ENCODE data around the gene IL17RA. TPM values are rescaled to one million over a fixed set of nuclear protein-coding genes. Genes with fewer than 3 reads are reported as not detected.

IL17RA gene
- total and polyA plus RNA-seq, 2 experiments from 2014 or later, result 8.4 to 14.6 TPM

DNA sequence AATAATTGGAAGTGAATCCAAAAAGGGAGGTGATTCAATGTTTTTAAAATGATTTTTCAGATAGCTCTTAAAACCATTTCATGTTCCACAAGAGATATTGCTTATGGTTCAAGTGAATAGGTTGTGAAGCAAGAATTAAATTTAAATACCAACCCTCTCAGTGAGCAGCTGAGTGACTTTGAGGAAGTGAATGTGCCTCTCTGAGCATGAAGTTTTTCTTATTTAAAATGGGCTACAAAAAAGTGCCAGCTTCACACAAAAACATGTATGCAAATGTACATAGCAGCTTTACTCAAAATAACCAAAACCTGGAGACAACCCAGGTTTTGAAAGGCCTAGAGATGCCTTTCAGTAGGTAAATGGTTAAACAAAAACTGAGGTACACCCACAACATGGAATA lies 41.3 kb upstream of the IL17RA start:
- Histone ChIP-seq H3K27me3 (no peaks in the 10 kb centered on the region), H3K27ac (no peak overlapping the region), H3K36me3 (replicated peaks; ENCODE audit: insufficient read depth, low read depth) (no peaks in the 10 kb centered on the region), H3K4me2 (no peak overlapping the region), H4K20me1 (ENCODE audit: insufficient read depth, poor library complexity, severe bottlenecking) (no peaks in the 10 kb centered on the region), H3K9me3 (ENCODE audit: low read depth) (no peaks in the 10 kb centered on the region), H3K4me3 (no peak overlapping the region), H3K79me2 (no peaks in the 10 kb centered on the region), H3K4me1 (ENCODE audit: insufficient read depth) (no peaks in the 10 kb centered on the region), H3K9me2 (replicated peaks; ENCODE audit: insufficient read depth) (no peaks in the 10 kb centered on the region), H2AFZ (no peak overlapping the region)
- no peak for DNase-seq (ENCODE audit: low spot score)
- TF ChIP-seq EZH2phosphoT487 (IDR thresholded peaks at IDR 0.05; ENCODE audit: low read depth, severe bottlenecking, unreplicated experiment), result no peak
- TF ChIP-seq EZH2 (IDR thresholded peaks at IDR 0.05; ENCODE audit: borderline replicate concordance), result no peak
- no peak for TF ChIP-seq CTCF (IDR thresholded peaks at IDR 0.05; ENCODE audit: poor library complexity)

DNA sequence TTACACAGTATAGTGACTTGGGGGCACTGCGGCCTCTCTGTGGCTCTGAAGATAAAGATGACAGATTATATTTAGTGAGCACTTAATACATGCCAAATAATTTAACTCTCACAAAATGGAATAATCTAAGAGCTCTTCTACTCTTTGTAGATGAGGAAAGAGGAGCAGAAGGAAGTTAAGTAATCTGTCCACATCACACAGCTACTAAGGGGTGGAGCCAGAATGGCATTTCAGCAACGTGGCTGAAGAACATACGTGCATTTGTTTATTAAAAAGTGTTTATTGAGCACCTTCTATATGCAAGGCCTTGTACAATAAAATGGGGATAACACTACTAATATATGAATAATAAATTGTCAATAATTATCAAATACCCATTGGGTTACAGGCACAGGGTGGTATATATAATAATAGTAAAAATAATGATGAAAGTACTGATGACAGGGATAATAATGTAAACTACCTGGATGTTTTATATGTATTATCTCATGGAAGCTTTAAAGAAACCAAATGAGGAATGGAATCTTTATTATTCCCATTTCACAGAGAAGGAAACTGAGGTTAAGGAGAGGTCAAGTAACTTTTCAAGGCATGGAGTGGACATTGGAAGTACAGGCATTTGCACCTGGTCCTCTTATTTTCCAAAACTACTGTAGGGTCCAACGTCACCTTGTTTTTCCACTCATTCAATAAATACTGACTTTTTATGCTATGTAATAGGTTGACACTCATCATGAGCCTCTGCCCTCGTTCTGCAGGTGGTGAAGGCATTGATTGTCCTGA lies 38.0 kb upstream of the IL17RA start:
- H3K79me2 ChIP-seq, result no peaks in the 10 kb centered on the region
- no peaks in the 10 kb centered on the region for H3K9me2 ChIP-seq (replicated peaks; ENCODE audit: insufficient read depth)
- TF ChIP-seq EZH2phosphoT487 (IDR thresholded peaks at IDR 0.05; ENCODE audit: low read depth, severe bottlenecking, unreplicated experiment), result no peak
- no peak for TF ChIP-seq CTCF (IDR thresholded peaks at IDR 0.05; ENCODE audit: poor library complexity)
- no peak for TF ChIP-seq EZH2 (IDR thresholded peaks at IDR 0.05; ENCODE audit: borderline replicate concordance)
- DNase-seq (ENCODE audit: low spot score), result no peak
- H3K27ac ChIP-seq, result no peak overlapping the region
- no peak overlapping the region for H3K4me3 ChIP-seq
- H3K4me1 ChIP-seq (ENCODE audit: insufficient read depth), result no peaks in the 10 kb centered on the region
- WGBS (ENCODE audit: low lambda C conversion rate, missing lambda C conversion rate), result 74% methylated on average over 5 of the region's 5 CpGs
- no peaks in the 10 kb centered on the region for H3K27me3 ChIP-seq
- no peaks in the 10 kb centered on the region for H3K36me3 ChIP-seq (replicated peaks; ENCODE audit: insufficient read depth, low read depth)
- no peaks in the 10 kb centered on the region for H4K20me1 ChIP-seq (ENCODE audit: insufficient read depth, poor library complexity, severe bottlenecking)
- no peak overlapping the region for H3K4me2 ChIP-seq
- no peaks in the 10 kb centered on the region for H3K9me3 ChIP-seq (ENCODE audit: low read depth)
- no peak overlapping the region for H2AFZ ChIP-seq

DNA sequence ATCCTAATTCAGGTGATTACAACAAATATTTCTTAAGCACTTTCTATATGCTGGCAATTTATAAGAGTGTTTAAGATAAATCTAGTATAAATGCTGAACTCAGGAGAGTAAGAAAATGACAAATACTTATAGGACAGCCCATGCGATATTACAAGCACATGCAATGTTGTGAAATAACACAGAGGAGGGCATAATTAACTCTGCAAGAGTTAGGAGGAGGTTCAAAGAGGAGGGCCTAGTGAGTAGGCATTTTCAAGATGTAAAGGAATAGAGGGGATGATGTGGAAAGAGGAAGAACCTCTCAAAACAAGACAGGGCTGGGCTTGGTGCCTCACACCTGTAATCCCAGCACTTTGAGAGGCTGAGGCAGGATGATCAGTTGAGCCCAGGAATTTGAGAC lies 37.1 kb upstream of the IL17RA start:
- H2AFZ ChIP-seq, result no peak overlapping the region
- H3K79me2 ChIP-seq, result no peaks in the 10 kb centered on the region
- H3K4me2 ChIP-seq, result no peak overlapping the region
- H3K4me1 ChIP-seq (ENCODE audit: insufficient read depth), result no peaks in the 10 kb centered on the region
- H3K27me3 ChIP-seq, result no peaks in the 10 kb centered on the region
- 85% methylated on average over 1 of the region's 1 CpG for WGBS (ENCODE audit: low lambda C conversion rate, missing lambda C conversion rate)
- H4K20me1 ChIP-seq (ENCODE audit: insufficient read depth, poor library complexity, severe bottlenecking), result no peaks in the 10 kb centered on the region
- no peak overlapping the region for H3K27ac ChIP-seq
- H3K9me3 ChIP-seq (ENCODE audit: low read depth), result no peaks in the 10 kb centered on the region
- no peaks in the 10 kb centered on the region for H3K9me2 ChIP-seq (replicated peaks; ENCODE audit: insufficient read depth)
- H3K36me3 ChIP-seq (replicated peaks; ENCODE audit: insufficient read depth, low read depth), result no peaks in the 10 kb centered on the region
- TF ChIP-seq EZH2 (IDR thresholded peaks at IDR 0.05; ENCODE audit: borderline replicate concordance) (no peak), EZH2phosphoT487 (IDR thresholded peaks at IDR 0.05; ENCODE audit: low read depth, severe bottlenecking, unreplicated experiment) (no peak), CTCF (IDR thresholded peaks at IDR 0.05; ENCODE audit: poor library complexity) (no peak)
- DNase-seq (ENCODE audit: low spot score), result no peak
- no peak overlapping the region for H3K4me3 ChIP-seq

Data from hepatocyte (in vitro differentiated cells).